ENCODE measurements around the gene CCDC183. TPM values are rescaled to one million over a fixed set of nuclear protein-coding genes. Genes with fewer than 3 reads are reported as not detected.

Gene CCDC183
- total and polyA plus RNA-seq, 7 experiments from 2014 or later = 0.35 to 6.6 (median 2.9) TPM

DNA sequence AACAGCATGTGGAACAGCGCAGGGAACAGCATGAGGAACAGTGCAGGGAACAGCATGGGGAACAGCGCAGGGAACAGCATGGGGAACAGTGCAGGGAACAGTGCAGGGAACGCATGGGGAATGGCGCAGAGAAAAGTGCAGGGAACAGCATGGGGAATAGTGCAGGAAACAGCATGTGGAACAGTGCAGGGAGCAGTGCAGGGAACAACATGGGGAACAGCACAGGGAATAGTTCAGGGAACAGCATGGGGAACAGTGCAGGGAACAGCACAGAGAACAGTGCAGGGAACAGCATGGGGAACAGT, 40.1 kb upstream of the CCDC183 start:
- no peaks in the 10 kb centered on the region for H3K4me1 ChIP-seq (ENCODE audit: control insufficient read depth in 2 of 2, insufficient read depth in 2 of 2, low read length in 2 of 2)
- H3K9me3 ChIP-seq (ENCODE audit: control insufficient read depth in 2 of 3, low read length in 3 of 3) = no peaks in the 10 kb centered on the region
- H3K36me3 ChIP-seq (ENCODE audit: control insufficient read depth in 2 of 3, insufficient read depth in 3 of 3, low read length in 3 of 3) = no peaks in the 10 kb centered on the region
- Mint-ChIP-seq H3K4me3 (no peak overlapping the region), H3K27ac (no peak overlapping the region), H3K9me3 (peaks cover 4 to 26% (median 16%) of the 10 kb centered on the region in 11 donors), H3K27me3 (peaks cover 2 to 16% (median 10%) of the 10 kb centered on the region in 5 donors), H3K4me1 (peaks cover 0 to 4% (median 0%) of the 10 kb centered on the region in 7 donors), H3K36me3 (peaks cover 0 to 13% (median 7%) of the 10 kb centered on the region in 5 donors)
- intact Hi-C loops (cut with micrococcal nuclease) = no loop called here
- POLR2A ChIA-PET = no interaction called here
- no peak for DNase-seq
- no peaks in the 10 kb centered on the region for H3K27me3 ChIP-seq (ENCODE audit: control insufficient read depth in 2 of 2, insufficient read depth in 2 of 2, low read length in 2 of 2)
- CTCF ChIA-PET = no interaction called here
- H3K27ac ChIP-seq (ENCODE audit: low read depth, low read length) = no peak overlapping the region
- no peak for ATAC-seq
- no peak overlapping the region for H3K4me3 ChIP-seq (ENCODE audit: low read length)

DNA sequence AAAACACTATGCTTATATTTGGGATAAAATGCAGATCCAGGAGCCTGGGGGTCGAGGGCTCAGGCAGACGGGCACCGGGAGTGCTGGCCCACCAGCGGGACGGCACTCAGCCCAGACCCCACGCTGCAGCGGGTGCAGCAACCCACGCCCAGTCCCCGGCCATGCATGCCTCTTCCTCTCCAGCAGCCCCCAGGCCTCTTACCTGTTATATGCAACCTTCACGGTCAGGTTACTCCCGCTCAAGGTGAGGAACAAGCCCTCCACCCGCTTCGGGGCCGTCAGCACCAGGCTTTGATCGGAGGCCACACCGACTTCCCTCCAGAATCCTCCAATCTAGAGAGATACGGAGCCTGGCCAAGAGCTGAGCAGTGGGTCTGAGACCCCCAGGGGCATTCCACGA, 39.3 kb upstream of the CCDC183 start:
- Mint-ChIP-seq H3K9me3 (peaks cover 4 to 21% (median 12%) of the 10 kb centered on the region in 11 donors), H3K36me3 (peaks cover 0 to 10% (median 7%) of the 10 kb centered on the region in 5 donors), H3K27me3 (peaks cover 2 to 16% (median 10%) of the 10 kb centered on the region in 5 donors), H3K27ac (no peak overlapping the region), H3K4me1 (peaks cover 0 to 5% (median 0%) of the 10 kb centered on the region in 7 donors), H3K4me3 (no peak overlapping the region)
- DNase-seq (no peak), ATAC-seq (no peak)
- H3K4me3 ChIP-seq (ENCODE audit: low read length) = no peak overlapping the region
- H3K4me1 ChIP-seq (ENCODE audit: control insufficient read depth in 2 of 2, insufficient read depth in 2 of 2, low read length in 2 of 2) = no peaks in the 10 kb centered on the region
- CTCF ChIA-PET = no interaction called here
- no peaks in the 10 kb centered on the region for H3K36me3 ChIP-seq (ENCODE audit: control insufficient read depth in 2 of 3, insufficient read depth in 3 of 3, low read length in 3 of 3)
- intact Hi-C loops (cut with micrococcal nuclease) = no loop called here
- no peak overlapping the region for H3K27ac ChIP-seq (ENCODE audit: low read depth, low read length)
- no peaks in the 10 kb centered on the region for H3K9me3 ChIP-seq (ENCODE audit: control insufficient read depth in 2 of 3, low read length in 3 of 3)
- H3K27me3 ChIP-seq (ENCODE audit: control insufficient read depth in 2 of 2, insufficient read depth in 2 of 2, low read length in 2 of 2) = no peaks in the 10 kb centered on the region
- POLR2A ChIA-PET = no interaction called here

DNA sequence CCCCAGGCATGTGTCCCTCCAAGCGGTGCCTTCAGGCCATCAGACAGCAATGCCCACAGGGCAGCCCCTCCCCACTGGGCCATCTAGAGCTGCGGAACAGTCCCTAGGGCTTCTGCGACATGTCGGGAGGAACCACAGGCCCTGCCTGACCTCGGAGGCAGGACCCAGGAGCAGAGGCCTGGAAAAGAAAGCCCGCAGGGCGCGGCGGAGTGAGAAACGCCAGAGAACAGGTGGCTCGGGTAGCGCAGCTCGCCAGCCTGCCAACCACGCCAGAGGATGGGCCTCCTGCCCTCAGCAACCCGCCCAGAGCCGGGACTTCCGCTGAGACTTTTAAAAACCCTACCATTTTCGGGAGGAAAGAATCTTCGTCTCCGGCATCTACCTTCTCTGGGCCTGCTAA, 38.8 kb upstream of the CCDC183 start:
- Mint-ChIP-seq H3K9me3 (peaks cover 3 to 17% (median 7%) of the 10 kb centered on the region in 11 donors), H3K27ac (no peak overlapping the region), H3K4me1 (peaks cover 0 to 5% (median 0%) of the 10 kb centered on the region in 7 donors), H3K27me3 (peaks cover 2 to 15% (median 8%) of the 10 kb centered on the region in 5 donors), H3K4me3 (no peak overlapping the region), H3K36me3 (peaks cover 0 to 9% (median 5%) of the 10 kb centered on the region in 5 donors)
- Histone ChIP-seq H3K27ac (ENCODE audit: low read depth, low read length) (no peak overlapping the region), H3K4me1 (ENCODE audit: control insufficient read depth in 2 of 2, insufficient read depth in 2 of 2, low read length in 2 of 2) (no peaks in the 10 kb centered on the region), H3K36me3 (ENCODE audit: control insufficient read depth in 2 of 3, insufficient read depth in 3 of 3, low read length in 3 of 3) (no peaks in the 10 kb centered on the region), H3K27me3 (ENCODE audit: control insufficient read depth in 2 of 2, insufficient read depth in 2 of 2, low read length in 2 of 2) (no peaks in the 10 kb centered on the region), H3K9me3 (ENCODE audit: control insufficient read depth in 2 of 3, low read length in 3 of 3) (no peaks in the 10 kb centered on the region), H3K4me3 (ENCODE audit: low read length) (no peak overlapping the region)
- intact Hi-C loops (cut with micrococcal nuclease) = no loop called here
- CTCF ChIA-PET = no interaction called here
- ATAC-seq (no peak), DNase-seq (no peak)
- POLR2A ChIA-PET = no interaction called here

DNA sequence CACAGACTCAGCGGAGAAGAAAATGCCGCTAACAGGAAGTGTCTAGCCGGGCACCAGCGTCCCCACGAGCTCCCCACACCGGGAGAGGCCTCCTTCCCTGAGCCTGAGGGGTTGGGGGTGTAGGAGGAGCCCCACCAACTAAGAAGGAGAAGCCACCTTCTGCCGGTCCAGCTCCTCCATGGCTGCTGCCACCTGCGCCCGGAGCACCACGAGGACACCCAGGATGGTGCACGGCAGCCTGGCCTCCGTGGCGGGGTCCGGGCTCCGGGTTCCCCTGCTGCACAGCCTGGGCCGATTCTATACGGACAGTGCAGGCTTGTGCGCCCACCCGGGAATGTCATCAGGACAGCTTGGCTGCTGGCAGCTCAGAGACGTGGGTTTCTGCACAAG, 38.4 kb upstream of the CCDC183 start:
- Mint-ChIP-seq H3K4me1 (peaks cover 0 to 5% (median 0%) of the 10 kb centered on the region in 7 donors), H3K27me3 (peaks cover 2 to 10% (median 4%) of the 10 kb centered on the region in 5 donors), H3K4me3 (no peak overlapping the region), H3K27ac (no peak overlapping the region), H3K9me3 (peaks cover 0 to 13% (median 3%) of the 10 kb centered on the region in 11 donors), H3K36me3 (peaks cover 0 to 5% (median under 1%) of the 10 kb centered on the region in 5 donors)
- Histone ChIP-seq H3K36me3 (ENCODE audit: control insufficient read depth in 2 of 3, insufficient read depth in 3 of 3, low read length in 3 of 3) (no peaks in the 10 kb centered on the region), H3K4me3 (ENCODE audit: low read length) (no peak overlapping the region), H3K9me3 (ENCODE audit: control insufficient read depth in 2 of 3, low read length in 3 of 3) (no peaks in the 10 kb centered on the region), H3K27ac (ENCODE audit: low read depth, low read length) (no peak overlapping the region), H3K4me1 (ENCODE audit: control insufficient read depth in 2 of 2, insufficient read depth in 2 of 2, low read length in 2 of 2) (no peaks in the 10 kb centered on the region), H3K27me3 (ENCODE audit: control insufficient read depth in 2 of 2, insufficient read depth in 2 of 2, low read length in 2 of 2) (no peaks in the 10 kb centered on the region)
- ChIA-PET CTCF (interaction anchor here (0.5 kb wide), 1 partner anchor 312 kb away, joined by 4 read pairs; no protein-coding TSS in a partner anchor), POLR2A (no interaction called here)
- DNase-seq = no peak
- ATAC-seq = no peak
- intact Hi-C loops (cut with micrococcal nuclease) = no loop called here

DNA sequence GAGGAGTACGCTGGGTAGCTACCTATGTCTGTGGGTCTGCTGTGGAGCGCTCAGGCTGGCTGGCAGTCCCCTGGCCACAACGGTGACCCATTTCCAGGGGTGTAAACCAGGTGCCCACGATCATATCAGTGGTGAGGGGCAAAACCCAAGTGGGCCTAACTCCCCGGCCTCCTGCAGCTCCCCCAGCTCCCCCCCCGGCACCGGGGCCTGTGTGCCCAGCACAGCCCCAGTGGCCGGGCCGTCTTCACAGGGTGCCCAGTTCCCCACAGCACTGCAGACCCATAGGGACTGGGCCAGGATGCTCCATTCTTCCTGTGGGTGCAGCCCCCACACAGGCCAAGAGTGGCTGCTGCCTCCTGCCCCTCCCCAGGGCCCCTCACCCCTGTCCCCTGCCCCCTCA, 37.1 kb upstream of the CCDC183 start:
- Mint-ChIP-seq H3K4me1 (peaks cover 0 to 5% (median 0%) of the 10 kb centered on the region in 7 donors), H3K27ac (no peak overlapping the region), H3K27me3 (peaks cover 2 to 10% (median 4%) of the 10 kb centered on the region in 5 donors), H3K4me3 (no peak overlapping the region), H3K36me3 (peaks cover 0 to 5% (median 0%) of the 10 kb centered on the region in 5 donors), H3K9me3 (peaks cover 0 to 11% (median 3%) of the 10 kb centered on the region in 11 donors)
- ATAC-seq (no peak), DNase-seq (no peak)
- Histone ChIP-seq H3K27me3 (ENCODE audit: control insufficient read depth in 2 of 2, insufficient read depth in 2 of 2, low read length in 2 of 2) (no peaks in the 10 kb centered on the region), H3K27ac (ENCODE audit: low read depth, low read length) (no peak overlapping the region), H3K4me3 (ENCODE audit: low read length) (no peak overlapping the region), H3K9me3 (ENCODE audit: control insufficient read depth in 2 of 3, low read length in 3 of 3) (no peaks in the 10 kb centered on the region), H3K4me1 (ENCODE audit: control insufficient read depth in 2 of 2, insufficient read depth in 2 of 2, low read length in 2 of 2) (no peaks in the 10 kb centered on the region), H3K36me3 (ENCODE audit: control insufficient read depth in 2 of 3, insufficient read depth in 3 of 3, low read length in 3 of 3) (no peaks in the 10 kb centered on the region)
- intact Hi-C loops (cut with micrococcal nuclease) = no loop called here
- ChIA-PET POLR2A (interaction anchor here (0.6 kb wide), 1 partner anchor 13 kb away, joined by 3 read pairs; no protein-coding TSS in a partner anchor), CTCF (no interaction called here)

DNA sequence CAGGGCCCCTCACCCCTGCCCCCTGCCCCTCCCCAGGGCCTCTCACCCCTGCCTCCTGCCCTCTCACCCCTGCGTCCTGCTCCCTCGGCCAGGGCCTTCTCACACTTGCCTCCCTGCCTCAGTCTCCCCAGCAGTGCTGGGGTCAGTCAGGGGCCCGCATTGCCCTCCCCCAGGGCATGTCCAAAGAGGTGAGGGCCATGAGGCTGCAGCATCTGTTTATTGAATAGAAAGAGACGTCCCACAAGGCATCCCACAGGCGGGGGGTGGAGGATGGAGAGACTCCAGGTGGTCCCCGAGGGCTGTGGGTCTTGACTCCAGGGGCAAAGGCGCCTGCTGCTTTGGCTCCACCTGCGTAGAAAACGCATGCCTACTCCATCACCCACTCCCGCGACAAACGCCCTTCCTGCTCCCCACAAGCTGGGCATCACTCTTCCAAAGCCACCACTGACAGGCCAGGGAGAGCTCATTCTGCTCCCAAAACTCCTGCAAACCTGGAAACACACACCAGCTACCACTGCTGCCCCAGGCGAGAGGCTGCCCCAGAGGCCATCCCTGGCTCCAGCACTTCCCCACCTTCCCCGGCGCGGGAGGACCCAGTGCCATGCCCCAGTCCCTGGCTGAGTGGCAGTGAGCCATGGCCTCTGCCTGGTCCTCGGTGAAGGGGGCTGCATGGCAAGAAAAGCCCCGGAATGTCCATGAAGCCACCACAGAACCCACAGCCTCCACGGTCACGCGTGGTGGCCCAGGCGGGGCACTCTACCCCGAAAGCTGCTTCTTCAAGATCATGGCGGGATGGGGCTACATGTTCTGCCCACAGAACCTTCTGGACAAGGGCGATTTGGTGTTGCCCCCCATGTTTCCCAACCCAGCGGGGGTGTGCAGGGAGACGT, 36.5 kb upstream of the CCDC183 start:
- H3K27me3 Mint-ChIP-seq = peaks cover 2 to 10% (median 4%) of the 10 kb centered on the region in 5 donors
- POLR2A ChIA-PET = no interaction called here
- H3K27ac ChIP-seq (ENCODE audit: low read depth, low read length) = no peak overlapping the region
- DNase-seq = no peak
- H3K36me3 Mint-ChIP-seq = peaks cover 0 to 5% (median 0%) of the 10 kb centered on the region in 5 donors
- intact Hi-C loops (cut with micrococcal nuclease) = no loop called here
- no peaks in the 10 kb centered on the region for H3K27me3 ChIP-seq (ENCODE audit: control insufficient read depth in 2 of 2, insufficient read depth in 2 of 2, low read length in 2 of 2)
- CTCF ChIA-PET = interaction anchor here (1.4 kb wide), 1 partner anchor 276 kb away, joined by 4 read pairs; no protein-coding TSS in a partner anchor
- no peak for ATAC-seq
- H3K4me1 ChIP-seq (ENCODE audit: control insufficient read depth in 2 of 2, insufficient read depth in 2 of 2, low read length in 2 of 2) = no peaks in the 10 kb centered on the region
- no peak overlapping the region for H3K27ac Mint-ChIP-seq
- H3K4me1 Mint-ChIP-seq = peaks cover 0 to 5% (median 0%) of the 10 kb centered on the region in 7 donors
- H3K9me3 Mint-ChIP-seq = peaks cover 0 to 11% (median 3%) of the 10 kb centered on the region in 11 donors
- H3K36me3 ChIP-seq (ENCODE audit: control insufficient read depth in 2 of 3, insufficient read depth in 3 of 3, low read length in 3 of 3) = no peaks in the 10 kb centered on the region
- H3K4me3 ChIP-seq (ENCODE audit: low read length) = no peak overlapping the region
- H3K4me3 Mint-ChIP-seq = peak overlapping the region in 2 of 10 donors; percentile 14 to 26
- H3K9me3 ChIP-seq (ENCODE audit: control insufficient read depth in 2 of 3, low read length in 3 of 3) = no peaks in the 10 kb centered on the region
